WTC11 (cell line): ENCODE data around the gene RAB32.

Experiments used
- AR ChIP-seq: fragments of 250-450 bp; sonication (Bioruptor Pico); IDR thresholded peaks from 2 replicates; pipeline ENCODE4 v1.9.0; 2021; ENCODE audit warnings: mild to moderate bottlenecking
- CTCF ChIP-seq: fragments of 200-600 bp; IDR thresholded peaks from 2 replicates; pipeline ENCODE4 v1.8.0; 2022; ENCODE audit warnings: antibody characterized with exemption
- ESRRA ChIP-seq: sonication (generic); formaldehyde crosslinking; IDR thresholded peaks from 2 replicates; pipeline ENCODE4 v1.8.1; 2022; ENCODE audit warnings: mild to moderate bottlenecking, missing genetic modification reagents, borderline replicate concordance
- HMGXB4 ChIP-seq: sonication (generic); formaldehyde crosslinking; IDR thresholded peaks from 2 replicates; pipeline ENCODE4 v1.8.1; 2023; ENCODE audit warnings: mild to moderate bottlenecking, moderate library complexity, missing genetic modification reagents
- JUN ChIP-seq: sonication (generic); formaldehyde crosslinking; IDR thresholded peaks from 2 replicates; pipeline ENCODE4 v1.8.0; 2023; ENCODE audit warnings: mild to moderate bottlenecking, missing genetic modification reagents
- NR2C2 ChIP-seq: sonication (generic); formaldehyde crosslinking; IDR thresholded peaks from 2 replicates; pipeline ENCODE4 v1.8.0; 2022; ENCODE audit warnings: mild to moderate bottlenecking, missing genetic modification reagents
- PREB ChIP-seq: sonication (generic); formaldehyde crosslinking; IDR thresholded peaks from 2 replicates; pipeline ENCODE4 v1.8.1; 2022; ENCODE audit warnings: mild to moderate bottlenecking, missing genetic modification reagents, moderate library complexity, borderline replicate concordance
- SMAD3 ChIP-seq: sonication (generic); formaldehyde crosslinking; IDR thresholded peaks from 2 replicates; pipeline ENCODE4 v1.8.0; 2022; ENCODE audit warnings: missing genetic modification reagents, mild to moderate bottlenecking, borderline replicate concordance
- SP1 ChIP-seq: sonication (generic); formaldehyde crosslinking; conservative IDR thresholded peaks from 2 replicates; pipeline ENCODE4 v1.8.1; 2022; ENCODE audit warnings: missing genetic modification reagents
- USF2 ChIP-seq: sonication (generic); formaldehyde crosslinking; IDR thresholded peaks from 2 replicates; pipeline ENCODE4 v1.8.1; 2023; ENCODE audit warnings: mild to moderate bottlenecking, missing genetic modification reagents, moderate library complexity
- ZMAT4 ChIP-seq: fragments of 250-450 bp; sonication (Bioruptor Pico); IDR thresholded peaks from 2 replicates; pipeline ENCODE4 v1.9.0; 2021; ENCODE audit warnings: mild to moderate bottlenecking
- ZNF121 ChIP-seq: sonication (generic); formaldehyde crosslinking; IDR thresholded peaks from 2 replicates; pipeline ENCODE4 v1.8.0; 2023; ENCODE audit warnings: missing genetic modification reagents
- ZNF138 ChIP-seq: sonication (generic); formaldehyde crosslinking; conservative IDR thresholded peaks from 2 replicates; pipeline ENCODE4 v1.8.1; 2022; ENCODE audit warnings: mild to moderate bottlenecking, moderate library complexity, missing genetic modification reagents

GRCh38 chr6:146581968-146582367 is 38.3 kb downstream of the RAB32 start:
- TF ChIP-seq ZMAT4 (CRISPR knock-in tag) (no peak), HMGXB4 (CRISPR knock-in tag) (no peak), SP1 (CRISPR knock-in tag) (no peak), PREB (CRISPR knock-in tag) (no peak), SMAD3 (no peak), CTCF (no peak), NR2C2 (CRISPR knock-in tag) (no peak), ESRRA (CRISPR knock-in tag) (no peak), JUN (CRISPR knock-in tag) (no peak), AR (CRISPR knock-in tag) (no peak), ZNF138 (CRISPR knock-in tag) (no peak), USF2 (CRISPR knock-in tag) (no peak), ZNF121 (CRISPR knock-in tag) (no peak)
